ENCODE results near the gene HAAO. TPM values are rescaled to one million over a fixed set of nuclear protein-coding genes. Genes with fewer than 3 reads are reported as not detected.

Gene HAAO
- polyA plus RNA-seq, 2 donors: 3.0 to 6.9 TPM

DNA sequence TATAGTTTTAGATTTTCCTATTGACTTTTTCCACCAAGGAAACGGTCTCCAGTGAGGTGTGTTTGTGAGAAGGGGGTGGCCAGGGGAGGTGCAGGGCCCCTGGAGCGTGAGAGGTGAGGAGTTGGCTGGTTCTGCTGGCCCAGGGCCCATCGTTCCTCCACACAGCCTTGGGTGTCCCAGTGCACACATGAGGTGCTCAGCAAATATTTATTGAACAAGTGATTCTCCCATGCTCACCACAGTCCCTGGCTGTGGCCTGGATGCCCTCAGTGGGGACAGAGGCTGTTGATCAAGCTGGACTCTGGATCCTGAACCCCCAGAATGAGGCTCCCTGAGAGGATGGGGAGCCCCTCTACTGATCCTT lies 5.0 kb downstream of the HAAO start:
- Histone ChIP-seq H3K36me3 (ENCODE audit: control insufficient read depth in 2 of 2, insufficient read depth in 2 of 2, low read length in 1 of 2) (no peaks in the 10 kb centered on the region), H3K4me1 (ENCODE audit: control insufficient read depth in 2 of 2, insufficient read depth in 2 of 2, low read length in 1 of 2) (peaks cover 0 to 10% of the 10 kb centered on the region in 2 donors), H3K9me3 (ENCODE audit: control insufficient read depth in 2 of 2, insufficient read depth in 1 of 2, low read depth in 1 of 2, low read length in 1 of 2) (no peaks in the 10 kb centered on the region), H3K27me3 (ENCODE audit: control insufficient read depth in 1 of 2, insufficient read depth in 2 of 2, low read length in 2 of 2) (no peaks in the 10 kb centered on the region), H3K4me3 (ENCODE audit: low read depth in 1 of 2, low read length in 2 of 2) (no peak overlapping the region), H3K27ac (ENCODE audit: low read depth in 2 of 2, low read length in 1 of 2) (no peak overlapping the region)
- 85 to 89% methylated on average over 3 of the region's 3 CpGs for WGBS, 2 donors

DNA sequence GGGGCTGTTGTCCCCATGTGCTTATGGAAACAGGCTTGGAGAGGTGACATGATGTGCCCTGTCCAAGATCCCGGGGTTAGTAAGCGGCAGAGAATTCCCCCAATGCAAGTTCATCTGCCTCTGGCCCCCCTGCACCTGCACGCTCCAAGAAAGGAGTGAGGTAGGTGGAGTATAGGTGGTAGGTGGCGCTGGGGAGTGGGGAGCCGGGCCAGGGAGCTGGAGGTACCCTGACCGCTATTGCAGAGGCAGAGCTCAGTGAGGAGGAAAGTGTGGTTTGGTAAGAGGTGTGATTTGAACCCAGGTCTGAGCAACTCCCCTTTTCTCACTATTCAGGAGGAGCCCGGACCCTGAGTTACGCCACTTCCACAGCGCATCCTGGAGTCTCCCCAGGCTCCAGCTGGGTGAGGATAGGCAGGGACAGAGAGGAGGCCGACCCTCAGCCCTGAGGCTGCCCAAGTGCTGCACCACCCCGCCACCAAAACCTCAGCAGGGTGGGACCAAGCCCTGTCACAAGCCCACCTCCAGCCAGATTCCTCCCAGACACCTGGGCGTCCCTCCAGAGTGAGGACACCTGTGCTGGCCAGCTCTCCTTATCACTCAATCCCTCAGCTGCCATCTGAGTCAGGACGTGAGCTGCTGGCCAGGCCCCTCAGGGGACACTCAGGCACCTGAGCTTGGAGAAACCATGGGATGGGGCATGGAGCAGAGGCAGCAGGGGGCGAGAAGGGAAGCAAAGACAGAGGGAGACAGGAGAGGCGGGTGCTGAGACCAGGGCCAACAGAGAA lies 5.6 kb downstream of the HAAO start:
- H3K9me3 ChIP-seq (ENCODE audit: control insufficient read depth in 2 of 2, insufficient read depth in 1 of 2, low read depth in 1 of 2, low read length in 1 of 2): no peaks in the 10 kb centered on the region
- 81 to 86% methylated on average over 14 to 15 of the region's 15 CpGs for WGBS, 2 donors
- H3K36me3 ChIP-seq (ENCODE audit: control insufficient read depth in 2 of 2, insufficient read depth in 2 of 2, low read length in 1 of 2): no peaks in the 10 kb centered on the region
- H3K27ac ChIP-seq (ENCODE audit: low read depth in 2 of 2, low read length in 1 of 2): no peak overlapping the region
- H3K4me3 ChIP-seq (ENCODE audit: low read depth in 1 of 2, low read length in 2 of 2): no peak overlapping the region
- H3K27me3 ChIP-seq (ENCODE audit: control insufficient read depth in 1 of 2, insufficient read depth in 2 of 2, low read length in 2 of 2): no peaks in the 10 kb centered on the region
- peaks cover 0 to 9% of the 10 kb centered on the region in 2 donors for H3K4me1 ChIP-seq (ENCODE audit: control insufficient read depth in 2 of 2, insufficient read depth in 2 of 2, low read length in 1 of 2)

DNA sequence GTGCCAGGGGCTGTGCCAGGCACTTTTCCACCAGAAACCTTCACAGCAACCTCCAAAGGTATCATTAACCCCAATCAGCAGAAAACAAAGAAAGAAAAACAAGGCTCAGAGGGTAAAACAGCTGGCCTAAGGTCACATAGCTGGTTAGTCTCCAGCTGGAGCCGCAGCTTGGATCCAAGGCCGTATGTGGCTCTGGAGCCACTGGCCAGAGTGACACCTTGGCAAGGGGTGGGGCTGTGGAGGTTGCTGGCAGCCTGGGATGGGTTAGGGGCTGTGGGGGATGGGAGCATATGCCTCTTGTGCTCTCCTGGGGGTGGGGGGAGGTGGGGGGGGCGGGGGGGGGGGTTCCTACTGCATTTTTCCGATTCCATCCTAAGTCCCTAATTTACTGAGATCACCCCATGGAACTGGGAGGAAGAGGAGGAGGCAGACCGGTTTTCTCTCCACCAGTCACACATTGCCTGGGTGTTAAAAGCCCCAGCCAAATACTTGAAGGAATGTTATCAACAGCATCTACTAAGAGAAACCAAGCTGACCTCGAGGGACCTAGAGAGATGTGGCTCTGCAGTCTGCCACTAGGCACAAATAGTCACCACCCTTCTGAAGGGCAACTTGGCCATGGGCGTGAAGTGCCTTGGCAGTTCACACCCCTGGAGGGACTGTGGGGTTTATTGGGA lies 8.0 kb downstream of the HAAO start:
- H3K4me1 ChIP-seq (ENCODE audit: control insufficient read depth in 2 of 2, insufficient read depth in 2 of 2, low read length in 1 of 2): peaks cover 0 to 5% of the 10 kb centered on the region in 2 donors
- no peak overlapping the region for H3K4me3 ChIP-seq (ENCODE audit: low read depth in 1 of 2, low read length in 2 of 2)
- H3K27me3 ChIP-seq (ENCODE audit: control insufficient read depth in 1 of 2, insufficient read depth in 2 of 2, low read length in 2 of 2): no peaks in the 10 kb centered on the region
- no peaks in the 10 kb centered on the region for H3K9me3 ChIP-seq (ENCODE audit: control insufficient read depth in 2 of 2, insufficient read depth in 1 of 2, low read depth in 1 of 2, low read length in 1 of 2)
- no peaks in the 10 kb centered on the region for H3K36me3 ChIP-seq (ENCODE audit: control insufficient read depth in 2 of 2, insufficient read depth in 2 of 2, low read length in 1 of 2)
- H3K27ac ChIP-seq (ENCODE audit: low read depth in 2 of 2, low read length in 1 of 2): no peak overlapping the region
- WGBS, 2 donors: 77 to 85% methylated on average over 5 to 6 of the region's 7 CpGs

DNA sequence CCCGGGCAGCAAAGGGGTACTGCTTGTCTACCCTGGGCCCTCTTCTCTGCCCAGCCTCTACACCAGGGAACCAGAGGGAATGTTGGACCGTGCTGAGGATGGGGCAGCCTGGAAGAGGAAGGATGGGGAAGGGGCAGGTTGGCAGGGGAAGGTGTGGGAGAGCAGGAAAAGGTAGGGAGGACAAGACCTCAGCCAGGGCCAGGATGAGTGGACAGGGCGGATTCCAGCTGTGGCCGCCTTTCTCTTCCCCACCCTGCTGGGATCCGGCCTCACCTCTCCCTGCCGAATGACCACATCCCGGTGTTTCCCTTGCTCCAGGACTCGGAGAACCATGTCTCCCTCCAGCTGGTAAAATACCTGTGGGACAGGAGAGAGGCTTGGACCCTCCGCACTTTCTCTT lies 8.9 kb downstream of the HAAO start:
- Histone ChIP-seq H3K9me3 (ENCODE audit: control insufficient read depth in 2 of 2, insufficient read depth in 1 of 2, low read depth in 1 of 2, low read length in 1 of 2) (no peaks in the 10 kb centered on the region), H3K27me3 (ENCODE audit: control insufficient read depth in 1 of 2, insufficient read depth in 2 of 2, low read length in 2 of 2) (no peaks in the 10 kb centered on the region), H3K4me1 (ENCODE audit: control insufficient read depth in 2 of 2, insufficient read depth in 2 of 2, low read length in 1 of 2) (peaks cover 0 to 5% of the 10 kb centered on the region in 2 donors), H3K36me3 (ENCODE audit: control insufficient read depth in 2 of 2, insufficient read depth in 2 of 2, low read length in 1 of 2) (no peaks in the 10 kb centered on the region), H3K27ac (ENCODE audit: low read depth in 2 of 2, low read length in 1 of 2) (no peak overlapping the region), H3K4me3 (ENCODE audit: low read depth in 1 of 2, low read length in 2 of 2) (no peak overlapping the region)
- 92% methylated on average over 9 of the region's 9 CpGs for WGBS, 2 donors

DNA sequence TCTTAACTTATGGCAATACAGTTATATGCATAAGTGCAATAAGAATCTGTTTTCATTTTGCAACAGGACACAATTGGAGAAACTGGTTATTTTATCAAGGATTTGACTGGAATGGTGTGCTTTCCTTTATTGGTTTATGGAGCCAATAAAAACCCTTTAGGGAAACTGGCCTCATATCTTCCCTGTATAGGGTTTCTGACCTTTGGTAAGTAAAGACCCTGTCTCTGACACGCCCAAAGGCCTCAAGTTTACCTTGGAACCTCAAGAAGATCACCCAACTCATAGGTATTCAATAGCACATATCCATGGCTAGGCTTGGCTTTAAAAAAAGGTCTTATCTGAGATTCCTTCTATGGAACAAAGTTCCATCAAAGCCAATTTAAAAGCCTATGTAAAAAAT lies 11.2 kb downstream of the HAAO start:
- Histone ChIP-seq H3K4me3 (ENCODE audit: low read depth in 1 of 2, low read length in 2 of 2) (no peak overlapping the region), H3K27ac (ENCODE audit: low read depth in 2 of 2, low read length in 1 of 2) (no peak overlapping the region), H3K27me3 (ENCODE audit: control insufficient read depth in 1 of 2, insufficient read depth in 2 of 2, low read length in 2 of 2) (no peaks in the 10 kb centered on the region), H3K4me1 (ENCODE audit: control insufficient read depth in 2 of 2, insufficient read depth in 2 of 2, low read length in 1 of 2) (no peaks in the 10 kb centered on the region), H3K36me3 (ENCODE audit: control insufficient read depth in 2 of 2, insufficient read depth in 2 of 2, low read length in 1 of 2) (no peaks in the 10 kb centered on the region), H3K9me3 (ENCODE audit: control insufficient read depth in 2 of 2, insufficient read depth in 1 of 2, low read depth in 1 of 2, low read length in 1 of 2) (no peaks in the 10 kb centered on the region)
- 83 to 93% methylated on average over 1 of the region's 1 CpG for WGBS, 2 donors

DNA sequence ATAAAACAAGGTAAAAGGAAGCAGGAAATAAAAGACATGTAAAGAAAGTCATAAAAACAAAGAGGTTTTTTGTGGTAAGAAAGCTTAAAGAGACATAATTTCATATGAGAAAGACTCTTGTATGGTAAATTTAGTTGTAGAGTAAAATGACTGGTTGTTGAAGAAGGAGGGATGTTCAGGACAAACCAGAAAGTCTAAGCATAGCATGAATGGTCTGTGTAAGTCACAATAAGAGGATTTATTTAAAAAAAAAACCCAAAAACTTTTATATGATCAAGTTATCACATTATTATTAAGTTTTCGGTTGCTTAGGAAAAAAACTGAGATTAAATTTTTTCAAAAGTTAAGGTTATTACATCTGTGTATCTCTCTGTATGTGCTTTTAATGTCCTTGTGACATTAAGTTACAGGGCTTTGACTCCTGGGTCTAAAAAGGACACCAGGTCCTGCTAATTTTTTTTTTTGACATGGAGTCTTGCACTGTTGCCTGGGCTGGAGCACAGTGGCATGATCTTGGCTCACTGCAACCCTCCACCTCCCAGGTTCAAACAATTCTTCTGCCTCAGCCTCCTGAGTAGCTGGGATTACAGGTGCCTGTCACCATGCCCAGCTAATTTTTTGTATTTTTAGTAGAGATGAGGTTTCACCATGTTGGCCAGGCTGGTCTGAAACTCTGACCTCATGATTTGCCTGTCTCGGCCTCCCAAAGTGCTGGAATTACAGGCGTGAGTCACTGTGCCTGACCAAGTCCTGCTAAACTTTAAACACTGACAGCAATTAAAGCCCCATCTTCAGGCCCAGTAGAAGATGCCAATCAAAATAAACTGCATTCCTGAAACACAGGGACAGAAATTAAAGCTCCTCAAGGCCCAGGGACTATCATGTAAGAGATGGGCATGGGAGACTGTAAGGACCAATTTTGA lies 14.2 kb downstream of the HAAO start:
- Histone ChIP-seq H3K4me1 (ENCODE audit: control insufficient read depth in 2 of 2, insufficient read depth in 2 of 2, low read length in 1 of 2) (no peaks in the 10 kb centered on the region), H3K36me3 (ENCODE audit: control insufficient read depth in 2 of 2, insufficient read depth in 2 of 2, low read length in 1 of 2) (no peaks in the 10 kb centered on the region), H3K4me3 (ENCODE audit: low read depth in 1 of 2, low read length in 2 of 2) (no peak overlapping the region), H3K27ac (ENCODE audit: low read depth in 2 of 2, low read length in 1 of 2) (no peak overlapping the region), H3K9me3 (ENCODE audit: control insufficient read depth in 2 of 2, insufficient read depth in 1 of 2, low read depth in 1 of 2, low read length in 1 of 2) (no peaks in the 10 kb centered on the region), H3K27me3 (ENCODE audit: control insufficient read depth in 1 of 2, insufficient read depth in 2 of 2, low read length in 2 of 2) (no peaks in the 10 kb centered on the region)
- WGBS, 2 donors: 87 to 89% methylated on average over 3 of the region's 3 CpGs

DNA sequence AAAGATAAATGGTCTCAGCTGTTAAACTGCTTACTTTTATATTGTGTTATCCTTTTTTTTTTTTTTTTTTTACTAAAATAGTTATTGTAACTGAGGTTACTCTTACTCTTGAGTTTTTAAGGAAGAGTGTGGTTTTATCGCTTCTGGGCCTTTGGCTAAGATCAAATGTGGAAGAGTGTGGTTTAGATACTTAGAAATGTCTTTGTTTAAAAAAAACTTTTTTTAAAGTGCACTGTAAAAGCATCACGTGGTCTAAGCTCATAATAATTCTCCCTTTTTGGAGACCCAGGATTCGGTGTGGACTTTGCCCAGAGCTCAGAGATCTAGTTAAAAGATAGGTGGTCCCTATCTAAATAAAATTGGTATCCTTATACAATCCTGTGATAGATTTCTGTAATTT lies 16.6 kb downstream of the HAAO start:
- no peak overlapping the region for H3K27ac ChIP-seq (ENCODE audit: low read depth in 2 of 2, low read length in 1 of 2)

DNA sequence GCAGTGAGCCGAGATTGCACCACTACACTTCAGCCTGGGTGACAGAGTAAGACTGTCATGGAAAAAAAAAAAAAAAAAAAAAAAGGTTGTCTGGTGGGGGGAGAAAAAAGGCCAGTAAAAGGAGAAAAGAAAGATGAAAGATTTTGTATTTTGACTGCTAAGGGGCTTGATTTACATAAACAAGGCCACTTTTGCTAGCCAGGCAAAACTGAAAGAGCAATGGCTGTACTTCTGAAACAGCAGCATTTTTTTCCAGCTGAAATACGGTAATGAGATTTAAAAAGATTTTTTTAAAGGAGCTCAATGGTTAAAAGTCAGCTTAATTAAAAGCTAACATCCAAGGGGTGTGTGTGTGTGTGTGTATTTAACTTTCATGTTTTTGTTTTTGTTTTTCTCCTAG lies 17.2 kb downstream of the HAAO start:
- Histone ChIP-seq H3K27me3 (ENCODE audit: control insufficient read depth in 1 of 2, insufficient read depth in 2 of 2, low read length in 2 of 2) (no peaks in the 10 kb centered on the region), H3K4me3 (ENCODE audit: low read depth in 1 of 2, low read length in 2 of 2) (no peak overlapping the region)

More for the DNA sequence above, 16.6 kb downstream of the HAAO start:
- Histone ChIP-seq H3K9me3 (ENCODE audit: control insufficient read depth in 2 of 2, insufficient read depth in 1 of 2, low read depth in 1 of 2, low read length in 1 of 2) (no peaks in the 10 kb centered on the region), H3K4me3 (ENCODE audit: low read depth in 1 of 2, low read length in 2 of 2) (no peak overlapping the region), H3K27me3 (ENCODE audit: control insufficient read depth in 1 of 2, insufficient read depth in 2 of 2, low read length in 2 of 2) (no peaks in the 10 kb centered on the region), H3K4me1 (ENCODE audit: control insufficient read depth in 2 of 2, insufficient read depth in 2 of 2, low read length in 1 of 2) (no peaks in the 10 kb centered on the region), H3K36me3 (ENCODE audit: control insufficient read depth in 2 of 2, insufficient read depth in 2 of 2, low read length in 1 of 2) (no peaks in the 10 kb centered on the region)
- 70% methylated on average over 3 of the region's 3 CpGs for WGBS, 2 donors

DNA sequence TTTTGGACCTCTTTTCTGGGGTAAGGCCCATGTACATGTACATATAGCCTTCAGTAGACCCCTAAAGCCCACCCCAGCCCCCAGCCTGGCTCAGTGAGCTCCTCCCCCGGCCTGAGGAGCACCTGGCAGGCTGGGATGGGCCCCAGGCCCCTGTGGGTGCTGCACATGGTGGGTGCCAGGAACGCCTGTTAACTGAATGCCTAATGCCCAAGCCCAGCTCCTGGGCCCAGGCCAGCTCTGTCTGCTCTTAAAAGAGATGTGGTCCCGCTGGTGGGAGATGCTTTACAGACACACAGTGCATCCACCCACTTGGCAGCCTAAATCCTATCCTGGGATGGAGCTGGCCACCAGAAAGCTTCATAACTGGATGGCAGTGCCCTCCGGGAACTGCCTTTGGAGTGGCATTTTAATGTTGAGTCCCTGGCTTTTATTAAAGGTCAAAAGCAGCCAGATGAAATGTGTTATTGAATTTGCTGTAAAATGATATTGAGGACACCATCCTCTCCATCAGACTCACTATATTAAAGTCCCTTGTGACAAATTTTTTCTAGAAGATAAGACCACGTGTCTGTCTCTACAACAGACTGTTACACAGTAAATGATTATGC lies 20.7 kb downstream of the HAAO start:
- Histone ChIP-seq H3K4me1 (ENCODE audit: control insufficient read depth in 2 of 2, insufficient read depth in 2 of 2, low read length in 1 of 2) (no peaks in the 10 kb centered on the region), H3K27ac (ENCODE audit: low read depth in 2 of 2, low read length in 1 of 2) (no peak overlapping the region), H3K4me3 (ENCODE audit: low read depth in 1 of 2, low read length in 2 of 2) (no peak overlapping the region), H3K27me3 (ENCODE audit: control insufficient read depth in 1 of 2, insufficient read depth in 2 of 2, low read length in 2 of 2) (no peaks in the 10 kb centered on the region), H3K36me3 (ENCODE audit: control insufficient read depth in 2 of 2, insufficient read depth in 2 of 2, low read length in 1 of 2) (peaks cover 0 to 2% of the 10 kb centered on the region in 2 donors), H3K9me3 (ENCODE audit: control insufficient read depth in 2 of 2, insufficient read depth in 1 of 2, low read depth in 1 of 2, low read length in 1 of 2) (no peaks in the 10 kb centered on the region)
- 89% methylated on average over 5 of the region's 5 CpGs for WGBS, 2 donors

More for the DNA sequence above, 17.2 kb downstream of the HAAO start:
- H3K9me3 ChIP-seq (ENCODE audit: control insufficient read depth in 2 of 2, insufficient read depth in 1 of 2, low read depth in 1 of 2, low read length in 1 of 2): no peaks in the 10 kb centered on the region
- no peaks in the 10 kb centered on the region for H3K36me3 ChIP-seq (ENCODE audit: control insufficient read depth in 2 of 2, insufficient read depth in 2 of 2, low read length in 1 of 2)
- 66 to 76% methylated on average over 2 of the region's 2 CpGs for WGBS, 2 donors
- H3K27ac ChIP-seq (ENCODE audit: low read depth in 2 of 2, low read length in 1 of 2): no peak overlapping the region
- H3K4me1 ChIP-seq (ENCODE audit: control insufficient read depth in 2 of 2, insufficient read depth in 2 of 2, low read length in 1 of 2): no peaks in the 10 kb centered on the region

All from esophagus (tissue), 2 donors.